ENCODE data around the gene SEC14L3.

SEC14L3 gene

GRCh38 chr22:30425616-30426387 lies 46.0 kb downstream of the SEC14L3 start, which contains the start of gene MTFP1 (continued):
- no peak for TF ChIP-seq ZNF510 (tag by site-specific recombination; IDR thresholded peaks at IDR 0.05; ENCODE audit: insufficient replicate concordance)
- TF ChIP-seq ZNF791 (tag by site-specific recombination; IDR thresholded peaks at IDR 0.05): no peak
- TF ChIP-seq ZNF571 (tag by site-specific recombination; IDR thresholded peaks at IDR 0.05): no peak
- 0 out of 2 replicates have a peak, but pooled peaks have one; percentile 41 for TF ChIP-seq SP7 (tag by site-specific recombination; IDR thresholded peaks at IDR 0.05)
- TF ChIP-seq ZFHX2 (tag by site-specific recombination; conservative IDR thresholded peaks at IDR 0.05): no peak; the same call in 1 of the 2 replicates
- 0 out of 2 replicates have a peak, but pooled peaks have one; percentile 82 for TF ChIP-seq ZNF561 (tag by site-specific recombination; IDR thresholded peaks at IDR 0.05; ENCODE audit: borderline replicate concordance)
- TF ChIP-seq ZNF112 (tag by site-specific recombination; IDR thresholded peaks at IDR 0.05): no peak
- TF ChIP-seq ZSCAN30 (tag by site-specific recombination; IDR thresholded peaks at IDR 0.05): no peak
- no peak for TF ChIP-seq ZNF18 (tag by site-specific recombination; IDR thresholded peaks at IDR 0.05)
- no peak for TF ChIP-seq ATF2 (tag by site-specific recombination; IDR thresholded peaks at IDR 0.05; ENCODE audit: low read depth)
- TF ChIP-seq, protein P1, sequence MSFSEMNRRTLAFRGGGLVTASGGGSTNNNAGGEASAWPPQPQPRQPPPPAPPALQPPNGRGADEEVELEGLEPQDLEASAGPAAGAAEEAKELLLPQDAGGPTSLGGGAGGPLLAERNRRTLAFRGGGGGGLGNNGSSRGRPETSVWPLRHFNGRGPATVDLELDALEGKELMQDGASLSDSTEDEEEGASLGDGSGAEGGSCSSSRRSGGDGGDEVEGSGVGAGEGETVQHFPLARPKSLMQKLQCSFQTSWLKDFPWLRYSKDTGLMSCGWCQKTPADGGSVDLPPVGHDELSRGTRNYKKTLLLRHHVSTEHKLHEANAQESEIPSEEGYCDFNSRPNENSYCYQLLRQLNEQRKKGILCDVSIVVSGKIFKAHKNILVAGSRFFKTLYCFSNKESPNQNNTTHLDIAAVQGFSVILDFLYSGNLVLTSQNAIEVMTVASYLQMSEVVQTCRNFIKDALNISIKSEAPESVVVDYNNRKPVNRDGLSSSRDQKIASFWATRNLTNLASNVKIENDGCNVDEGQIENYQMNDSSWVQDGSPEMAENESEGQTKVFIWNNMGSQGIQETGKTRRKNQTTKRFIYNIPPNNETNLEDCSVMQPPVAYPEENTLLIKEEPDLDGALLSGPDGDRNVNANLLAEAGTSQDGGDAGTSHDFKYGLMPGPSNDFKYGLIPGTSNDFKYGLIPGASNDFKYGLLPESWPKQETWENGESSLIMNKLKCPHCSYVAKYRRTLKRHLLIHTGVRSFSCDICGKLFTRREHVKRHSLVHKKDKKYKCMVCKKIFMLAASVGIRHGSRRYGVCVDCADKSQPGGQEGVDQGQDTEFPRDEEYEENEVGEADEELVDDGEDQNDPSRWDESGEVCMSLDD (tag by site-specific recombination; IDR thresholded peaks at IDR 0.05): no peak
- TF ChIP-seq, protein P2, sequence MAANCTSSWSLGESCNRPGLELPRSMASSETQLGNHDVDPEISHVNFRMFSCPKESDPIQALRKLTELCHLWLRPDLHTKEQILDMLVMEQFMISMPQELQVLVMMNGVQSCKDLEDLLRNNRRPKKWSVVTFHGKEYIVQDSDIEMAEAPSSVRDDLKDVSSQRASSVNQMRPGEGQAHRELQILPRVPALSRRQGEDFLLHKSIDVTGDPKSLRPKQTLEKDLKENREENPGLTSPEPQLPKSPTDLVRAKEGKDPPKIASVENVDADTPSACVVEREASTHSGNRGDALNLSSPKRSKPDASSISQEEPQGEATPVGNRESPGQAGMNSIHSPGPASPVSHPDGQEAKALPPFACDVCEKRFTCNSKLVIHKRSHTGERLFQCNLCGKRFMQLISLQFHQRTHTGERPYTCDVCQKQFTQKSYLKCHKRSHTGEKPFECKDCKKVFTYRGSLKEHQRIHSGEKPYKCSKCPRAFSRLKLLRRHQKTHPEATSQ (tag by site-specific recombination; IDR thresholded peaks at IDR 0.05): 0 out of 2 replicates have a peak, but pooled peaks have one; percentile 35
- TF ChIP-seq KLF17 (tag by site-specific recombination; IDR thresholded peaks at IDR 0.05): peak; percentile 51; the same call in 1 of the 2 replicates
- TF ChIP-seq ZNF23 (tag by site-specific recombination; IDR thresholded peaks at IDR 0.05; ENCODE audit: borderline replicate concordance): no peak
- no peak for TF ChIP-seq ZNF473 (tag by site-specific recombination; IDR thresholded peaks at IDR 0.05)
- TF ChIP-seq ZNF239 (tag by site-specific recombination; IDR thresholded peaks at IDR 0.05): no peak
- 0 out of 2 replicates have a peak, but pooled peaks have one; percentile 39 for TF ChIP-seq ZNF660 (tag by site-specific recombination; IDR thresholded peaks at IDR 0.05)
- peak; percentile 94 for TF ChIP-seq ZBTB20 (tag by site-specific recombination; IDR thresholded peaks at IDR 0.05)
- 0 out of 2 replicates have a peak, but pooled peaks have one; percentile 9 for TF ChIP-seq ZNF433 (tag by site-specific recombination; IDR thresholded peaks at IDR 0.05; ENCODE audit: low read depth)
- TF ChIP-seq ZXDB (tag by site-specific recombination; IDR thresholded peaks at IDR 0.05): peak; percentile 62
- TF ChIP-seq, protein P3, sequence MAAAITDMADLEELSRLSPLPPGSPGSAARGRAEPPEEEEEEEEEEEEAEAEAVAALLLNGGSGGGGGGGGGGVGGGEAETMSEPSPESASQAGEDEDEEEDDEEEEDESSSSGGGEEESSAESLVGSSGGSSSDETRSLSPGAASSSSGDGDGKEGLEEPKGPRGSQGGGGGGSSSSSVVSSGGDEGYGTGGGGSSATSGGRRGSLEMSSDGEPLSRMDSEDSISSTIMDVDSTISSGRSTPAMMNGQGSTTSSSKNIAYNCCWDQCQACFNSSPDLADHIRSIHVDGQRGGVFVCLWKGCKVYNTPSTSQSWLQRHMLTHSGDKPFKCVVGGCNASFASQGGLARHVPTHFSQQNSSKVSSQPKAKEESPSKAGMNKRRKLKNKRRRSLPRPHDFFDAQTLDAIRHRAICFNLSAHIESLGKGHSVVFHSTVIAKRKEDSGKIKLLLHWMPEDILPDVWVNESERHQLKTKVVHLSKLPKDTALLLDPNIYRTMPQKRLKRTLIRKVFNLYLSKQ (tag by site-specific recombination; IDR thresholded peaks at IDR 0.05; ENCODE audit: borderline replicate concordance): no peak
- no peak for TF ChIP-seq REPIN1 (tag by site-specific recombination; IDR thresholded peaks at IDR 0.05; ENCODE audit: low read depth)
- no peak for TF ChIP-seq GLI2 (tag by site-specific recombination; IDR thresholded peaks at IDR 0.05; ENCODE audit: borderline replicate concordance, low read depth)
- TF ChIP-seq ZNF785 (tag by site-specific recombination; IDR thresholded peaks at IDR 0.05): peak; percentile 44; the same call in 1 of the 2 replicates
- TF ChIP-seq ZNF274 (IDR thresholded peaks at IDR 0.05; ENCODE audit: low read length): no peak
- TF ChIP-seq ZNF274 (tag by site-specific recombination; IDR thresholded peaks at IDR 0.05; ENCODE audit: borderline replicate concordance): no peak
- no peak for TF ChIP-seq YY1 (tag by site-specific recombination; IDR thresholded peaks at IDR 0.05)
- TF ChIP-seq WT1 (tag by site-specific recombination; IDR thresholded peaks at IDR 0.05): no peak
- no peak for TF ChIP-seq EGR2 (tag by site-specific recombination; IDR thresholded peaks at IDR 0.05; ENCODE audit: low read depth)
- no peak for TF ChIP-seq ZNF549 (tag by site-specific recombination; IDR thresholded peaks at IDR 0.05)
